Amygdala (tissue), 56 donors: ENCODE results near the gene WDR62.

Experiments used
- DNase-seq, 56 donors: peaks; one replicate each; lab custom pipeline; 2025; lab: John Stamatoyannopoulos, UW

Gene WDR62

GRCh38 chr19:36054733-36055686, at the start of gene WDR62:
WDR62 (plus strand) TSS chr19:36054897; CDS start chr19:36054972, 75 bp downstream.
- peak in 54 of 56 donors; percentile 83 to 100 (median 97) for DNase-seq

GRCh38 chr19:36006955-36007354, 47.7 kb upstream of the WDR62 start:
- DNase-seq, result no peak

- no peak for DNase-seq
These were observed 46.2 kb upstream of the WDR62 start, which contains the start of gene SYNE4 for GRCh38 chr19:36008336-36008978. SYNE4 (minus strand) TSS chr19:36008813; CDS start chr19:36008681, 132 bp downstream.

- DNase-seq, result peak in 36 of 56 donors; percentile 8 to 81 (median 42)
These were observed 45.5 kb upstream of the WDR62 start for GRCh38 chr19:36009220-36009619.

GRCh38 chr19:36009633-36010379, 44.9 kb upstream of the WDR62 start:
- DNase-seq, result peak in 1 of 56 donors; percentile 57

- no peak for DNase-seq
These were observed 44.3 kb upstream of the WDR62 start for GRCh38 chr19:36010402-36010801.

GRCh38 chr19:36013280-36014011, 41.3 kb upstream of the WDR62 start:
- peak in 1 of 56 donors; percentile 15 for DNase-seq

- DNase-seq, result peak; percentile 68 to 100 (median 98)
These were observed 40.4 kb upstream of the WDR62 start, which contains the start of gene ALKBH6 for GRCh38 chr19:36014012-36014924. ALKBH6 (minus strand) TSS chr19:36014213; CDS start chr19:36013397, 816 bp downstream.

- no peak for DNase-seq
These were observed 35.5 kb upstream of the WDR62 start for GRCh38 chr19:36019061-36019670.

GRCh38 chr19:36023432-36023831, 31.3 kb upstream of the WDR62 start:
- no peak for DNase-seq

GRCh38 chr19:36025541-36025940, 29.2 kb upstream of the WDR62 start:
- DNase-seq, result no peak

GRCh38 chr19:36026091-36026876, 28.4 kb upstream of the WDR62 start:
- DNase-seq, result no peak

- no peak for DNase-seq
These were observed 27.0 kb upstream of the WDR62 start for GRCh38 chr19:36027696-36028095.

GRCh38 chr19:36028313-36029041, 26.2 kb upstream of the WDR62 start:
- DNase-seq, result peak in 21 of 56 donors; percentile 11 to 56 (median 19)

GRCh38 chr19:36030264-36031148, 24.2 kb upstream of the WDR62 start:
- no peak for DNase-seq

GRCh38 chr19:36031308-36031707, 23.4 kb upstream of the WDR62 start:
- no peak for DNase-seq
